ENCODE measurements around the gene DOCK2. TPM values are rescaled to one million over a fixed set of nuclear protein-coding genes. Genes with fewer than 3 reads are reported as not detected.

DOCK2 gene
- polyA plus RNA-seq, 3 donors, result 2.1 to 3.4 (median 2.5) TPM

GRCh38 chr5:170126061-170126460 is 489.0 kb downstream of the DOCK2 start:
- DNase-seq, result no peak

- no peak for DNase-seq
Measured at GRCh38 chr5:170126626-170127025, 489.6 kb downstream of the DOCK2 start.

GRCh38 chr5:170131235-170131634 is 494.2 kb downstream of the DOCK2 start:
- no peak for DNase-seq

GRCh38 chr5:170132269-170132975 is 495.3 kb downstream of the DOCK2 start:
- DNase-seq, result no peak

Other genes with a start within 250 kb of the DOCK2 start
- gene SPDL1, start 53.5 kb upstream of the DOCK2 start, polyA plus RNA-seq (ENCODE audit: insufficient read length in 3 of 3), result 10 to 100 TPM; 34.9 to 45.8 (median 36.2) TPM

All from renal pelvis (tissue), 4 donors.